ENCODE results near the gene PRB4. TPM values are rescaled to one million over a fixed set of nuclear protein-coding genes. Genes with fewer than 3 reads are reported as not detected.

PRB4 gene
- total and polyA plus RNA-seq, 7 donors: not detected

GRCh38 chr12:11324426-11324825 lies 14.2 kb upstream of the PRB4 start:
- Histone ChIP-seq H3K4me3 (no peak overlapping the region), H3K4me1 (no peaks in the 10 kb centered on the region), H3K27ac (no peak overlapping the region), H3K36me3 (ENCODE audit: insufficient read depth in 1 of 2, low read depth in 1 of 2) (no peaks in the 10 kb centered on the region), H3K27me3 (ENCODE audit: insufficient read depth in 3 of 3, low read length in 2 of 3) (no peaks in the 10 kb centered on the region), H3K9me3 (no peaks in the 10 kb centered on the region)
- no peak for TF ChIP-seq CTCF (IDR thresholded peaks at IDR 0.05)
- no peak for ATAC-seq
- intact Hi-C loops (cut with DNase I): no loop called here
- no peak for DNase-seq
- WGBS, 3 donors: 89 to 97% (median 94%) methylated on average over 3 of the region's 3 CpGs

GRCh38 chr12:11321980-11322379 lies 11.7 kb upstream of the PRB4 start:
- 78 to 81% (median 80%) methylated on average over 2 of the region's 2 CpGs for WGBS, 3 donors
- no peak for TF ChIP-seq CTCF (IDR thresholded peaks at IDR 0.05)
- intact Hi-C loops (cut with DNase I): no loop called here
- Histone ChIP-seq H3K36me3 (ENCODE audit: insufficient read depth in 1 of 2, low read depth in 1 of 2) (no peaks in the 10 kb centered on the region), H3K4me1 (no peaks in the 10 kb centered on the region), H3K27ac (no peak overlapping the region), H3K27me3 (ENCODE audit: insufficient read depth in 3 of 3, low read length in 2 of 3) (no peaks in the 10 kb centered on the region), H3K4me3 (no peak overlapping the region), H3K9me3 (peaks cover 4% of the 10 kb centered on the region)
- no peak for DNase-seq
- no peak for ATAC-seq

GRCh38 chr12:11307143-11307542 lies 3.1 kb downstream of the PRB4 start:
- Histone ChIP-seq H3K4me1 (no peaks in the 10 kb centered on the region), H3K27ac (no peak overlapping the region), H3K36me3 (ENCODE audit: insufficient read depth in 1 of 2, low read depth in 1 of 2) (no peaks in the 10 kb centered on the region), H3K9me3 (no peaks in the 10 kb centered on the region), H3K4me3 (no peak overlapping the region), H3K27me3 (ENCODE audit: insufficient read depth in 3 of 3, low read length in 2 of 3) (no peaks in the 10 kb centered on the region)
- TF ChIP-seq CTCF (IDR thresholded peaks at IDR 0.05): no peak
- intact Hi-C loops (cut with DNase I): no loop called here
- DNase-seq (no peak), ATAC-seq (no peak)
- WGBS, 3 donors: 74 to 77% (median 74%) methylated on average over 2 of the region's 2 CpGs

GRCh38 chr12:11273449-11273848 lies 36.8 kb downstream of the PRB4 start:
- Histone ChIP-seq H3K9me3 (no peaks in the 10 kb centered on the region), H3K4me3 (no peak overlapping the region), H3K27ac (no peak overlapping the region), H3K4me1 (no peaks in the 10 kb centered on the region), H3K27me3 (ENCODE audit: insufficient read depth in 3 of 3, low read length in 2 of 3) (no peaks in the 10 kb centered on the region), H3K36me3 (ENCODE audit: insufficient read depth in 1 of 2, low read depth in 1 of 2) (no peaks in the 10 kb centered on the region)
- ATAC-seq: no peak
- 66 to 79% (median 74%) methylated on average over 3 of the region's 3 CpGs for WGBS, 3 donors
- intact Hi-C loops (cut with DNase I): no loop called here
- TF ChIP-seq CTCF (IDR thresholded peaks at IDR 0.05): no peak
- DNase-seq: no peak

- no peak for DNase-seq
- WGBS, 3 donors: 74 to 85% (median 83%) methylated on average over 3 of the region's 3 CpGs
- no peak within 1 kb of the TSS for H3K27ac ChIP-seq
- ATAC-seq: no peak
- TF ChIP-seq CTCF (IDR thresholded peaks at IDR 0.05): no peak
- no peaks in the 10 kb centered on the region for H3K36me3 ChIP-seq (ENCODE audit: insufficient read depth in 1 of 2, low read depth in 1 of 2)
- no peaks in the 10 kb centered on the region for H3K9me3 ChIP-seq
- intact Hi-C loops (cut with DNase I): no loop called here
- no peaks in the 10 kb centered on the region for H3K27me3 ChIP-seq (ENCODE audit: insufficient read depth in 3 of 3, low read length in 2 of 3)
- no peak within 1 kb of the TSS for H3K4me3 ChIP-seq
- H3K4me1 ChIP-seq: no peaks in the 10 kb centered on the region
These were observed 40.6 kb downstream of the PRB4 start, which contains the start of gene PRB3 for GRCh38 chr12:11269607-11270006. Gene PRB3 (minus strand): TSS chr12:11269707. CDS start chr12:11269669, 38 bp downstream.

Data from psoas muscle (tissue), 8 donors.